HL-60 (cell line): ENCODE measurements around the gene CNTN5.

Experiments used
- DNase-seq, 2 experiments: peaks; one replicate each; pipeline ENCODE4 v3.0.0-alpha.2; 2010 to 2020; ENCODE audit warnings: low read depth in 1 of 2, low spot score in 1 of 2
- H3K27ac ChIP-seq: fragments of 250-450 bp; sonication (Bioruptor Pico); replicated peaks from 2 replicates; pipeline ENCODE4 v1.5.1; 2020; ENCODE audit warnings: mild to moderate bottlenecking, moderate library complexity
- H3K27me3 ChIP-seq: fragments of 250-450 bp; sonication (Bioruptor Pico); 2 replicates; pipeline ENCODE4 v1.5.1; 2021; ENCODE audit warnings: mild to moderate bottlenecking, moderate library complexity; ENCODE audit not compliant: insufficient read depth, poor library complexity, severe bottlenecking
- H3K4me3 ChIP-seq: replicated peaks from 2 replicates; pipeline ENCODE4 v1.5.1; 2011; ENCODE audit warnings: mild to moderate bottlenecking, control low read depth, low read length; ENCODE audit not compliant: insufficient read depth
- CTCF ChIP-seq: IDR thresholded peaks from one replicate; pipeline ENCODE4 v1.5.1; 2011; ENCODE audit warnings: low read length, control low read depth, inconsistent platforms; ENCODE audit not compliant: insufficient read depth
- GABPA ChIP-seq: IDR thresholded peaks from 2 replicates; pipeline ENCODE4 v1.6.1; 2012; ENCODE audit warnings: low read depth
- POLR2AphosphoS5 ChIP-seq: IDR thresholded peaks from 2 replicates; pipeline ENCODE4 v1.6.1; 2012; ENCODE audit warnings: low read depth
- REST ChIP-seq: IDR thresholded peaks from 2 replicates; pipeline ENCODE4 v1.6.1; 2012; ENCODE audit warnings: low read depth; ENCODE audit not compliant: insufficient replicate concordance
- SPI1 ChIP-seq: IDR thresholded peaks from 2 replicates; pipeline ENCODE4 v1.6.1; 2012; ENCODE audit warnings: low read depth, mild to moderate bottlenecking, borderline replicate concordance

CNTN5 gene

GRCh38 chr11:99260696-99261095 is 239.9 kb downstream of the CNTN5 start:
- no peak for TF ChIP-seq SPI1
- TF ChIP-seq GABPA = no peak
- no peak for TF ChIP-seq REST
- no peak for TF ChIP-seq POLR2AphosphoS5
- TF ChIP-seq CTCF = no peak
- Histone ChIP-seq H3K27ac (no peak overlapping the region), H3K4me3 (no peak overlapping the region), H3K27me3 (no peaks in the 10 kb centered on the region)
- no peak for DNase-seq

- Histone ChIP-seq H3K27ac (no peak overlapping the region), H3K4me3 (no peak overlapping the region), H3K27me3 (no peaks in the 10 kb centered on the region)
- no peak for TF ChIP-seq SPI1
- no peak for TF ChIP-seq REST
- no peak for TF ChIP-seq POLR2AphosphoS5
- no peak for TF ChIP-seq GABPA
- no peak for TF ChIP-seq CTCF
- no peak for DNase-seq
Measured at GRCh38 chr11:99268886-99269285, 248.1 kb downstream of the CNTN5 start.

- H3K4me3 ChIP-seq = no peak overlapping the region
- no peak overlapping the region for H3K27ac ChIP-seq
- no peak for DNase-seq
- no peaks in the 10 kb centered on the region for H3K27me3 ChIP-seq
- TF ChIP-seq CTCF = no peak
- TF ChIP-seq SPI1 = no peak
- TF ChIP-seq REST = no peak
- no peak for TF ChIP-seq POLR2AphosphoS5
- no peak for TF ChIP-seq GABPA
Measured at GRCh38 chr11:99271527-99271926, 250.8 kb downstream of the CNTN5 start.
